HG03442 (cell line): ENCODE measurements around the gene KCNG4.

Source experiments
- ATAC-seq: cut with Tn5 transposase; IDR thresholded peaks from one replicate; pipeline ENCODE4 v1.9.1; 2021; ENCODE audit warnings: mild to moderate bottlenecking, moderate library complexity; ENCODE audit not compliant: unreplicated experiment

KCNG4 gene

GRCh38 chr16:84186685-84187437 lies 53.0 kb downstream of the KCNG4 start, which contains the start of gene TAF1C:
Gene TAF1C (minus strand): TSS chr16:84187057. CDS start chr16:84184988, 2,069 bp downstream.
- ATAC-seq = peak; percentile 90

- no peak for ATAC-seq
Measured at GRCh38 chr16:84184775-84185174, 55.0 kb downstream of the KCNG4 start.

- ATAC-seq = no peak
Measured at GRCh38 chr16:84183911-84184591, 55.8 kb downstream of the KCNG4 start.

- ATAC-seq = no peak
Measured at GRCh38 chr16:84183572-84183875, 56.3 kb downstream of the KCNG4 start.

- no peak for ATAC-seq
Measured at GRCh38 chr16:84182680-84183571, 56.9 kb downstream of the KCNG4 start.

- ATAC-seq = no peak
Measured at GRCh38 chr16:84182104-84182503, 57.7 kb downstream of the KCNG4 start.

- no peak for ATAC-seq
Measured at GRCh38 chr16:84181144-84181915, 58.5 kb downstream of the KCNG4 start.

- no peak for ATAC-seq
Measured at GRCh38 chr16:84180519-84181140, 59.2 kb downstream of the KCNG4 start.

GRCh38 chr16:84179612-84180320 lies 60.0 kb downstream of the KCNG4 start:
- ATAC-seq = no peak

- ATAC-seq = no peak
Measured at GRCh38 chr16:84178892-84179611, 60.8 kb downstream of the KCNG4 start.

- ATAC-seq = no peak
Measured at GRCh38 chr16:84178146-84178765, 61.6 kb downstream of the KCNG4 start.

GRCh38 chr16:84177741-84178073 lies 62.1 kb downstream of the KCNG4 start:
- no peak for ATAC-seq

- no peak for ATAC-seq
Measured at GRCh38 chr16:84176192-84177053, 63.4 kb downstream of the KCNG4 start.

GRCh38 chr16:84175350-84176081 lies 64.3 kb downstream of the KCNG4 start:
- peak; percentile 74 for ATAC-seq

GRCh38 chr16:84174396-84174795 lies 65.4 kb downstream of the KCNG4 start:
- ATAC-seq = no peak

GRCh38 chr16:84169765-84170310 lies 70.0 kb downstream of the KCNG4 start:
- no peak for ATAC-seq
